Measurements from ENCODE around the gene NSMCE3.
"Not testable (repeated sequence)": the region's sequence is repeated elsewhere in the genome, so short reads cannot be mapped to it uniquely, and the experiment has no call there.

Gene NSMCE3

GRCh38 chr15:29270169-29270955 is 740 bp upstream of the NSMCE3 start:
- peak; percentile 16 for DNase-seq (ENCODE audit: low spot score)

GRCh38 chr15:29268706-29269484 is 727 bp downstream of the NSMCE3 start:
- peak; percentile 32 for DNase-seq (ENCODE audit: low spot score)

GRCh38 chr15:29266052-29266582 is 3.5 kb downstream of the NSMCE3 start:
- no peak for DNase-seq (ENCODE audit: low spot score)

- no peak for DNase-seq (ENCODE audit: low spot score)
Measured at GRCh38 chr15:29263289-29263688, 6.3 kb downstream of the NSMCE3 start.

GRCh38 chr15:29262738-29263137 is 6.9 kb downstream of the NSMCE3 start:
- no peak for DNase-seq (ENCODE audit: low spot score)

- no peak for DNase-seq (ENCODE audit: low spot score)
Measured at GRCh38 chr15:29260896-29261295, 8.7 kb downstream of the NSMCE3 start.

- no peak for DNase-seq (ENCODE audit: low spot score)
Measured at GRCh38 chr15:29259233-29259632, 10.4 kb downstream of the NSMCE3 start.

GRCh38 chr15:29252234-29252633 is 17.4 kb downstream of the NSMCE3 start:
- no peak for DNase-seq (ENCODE audit: low spot score)

GRCh38 chr15:29244544-29244943 is 25.1 kb downstream of the NSMCE3 start:
- DNase-seq (ENCODE audit: low spot score): no peak

- no peak for DNase-seq (ENCODE audit: low spot score)
Measured at GRCh38 chr15:29244123-29244522, 25.5 kb downstream of the NSMCE3 start.

- DNase-seq (ENCODE audit: low spot score): peak; percentile 40
Measured at GRCh38 chr15:29242456-29243242, 27.0 kb downstream of the NSMCE3 start.

GRCh38 chr15:29241207-29241606 is 28.4 kb downstream of the NSMCE3 start:
- DNase-seq (ENCODE audit: low spot score): no peak

- DNase-seq (ENCODE audit: low spot score): no peak
Measured at GRCh38 chr15:29239395-29239794, 30.2 kb downstream of the NSMCE3 start.

GRCh38 chr15:29233566-29233965 is 36.1 kb downstream of the NSMCE3 start:
- DNase-seq (ENCODE audit: low spot score): no peak

GRCh38 chr15:29226436-29227208 is 43.0 kb downstream of the NSMCE3 start:
- DNase-seq (ENCODE audit: low spot score): no peak

GRCh38 chr15:29225534-29226234 is 43.9 kb downstream of the NSMCE3 start:
- DNase-seq (ENCODE audit: low spot score): no peak

GRCh38 chr15:29224987-29225363 is 44.6 kb downstream of the NSMCE3 start:
- DNase-seq (ENCODE audit: low spot score): not testable (repeated sequence)

- not testable (repeated sequence) for DNase-seq (ENCODE audit: low spot score)
Measured at GRCh38 chr15:29224235-29224986, 45.2 kb downstream of the NSMCE3 start.

- DNase-seq (ENCODE audit: low spot score): no peak
Measured at GRCh38 chr15:29223640-29224039, 46.0 kb downstream of the NSMCE3 start.
